ENCODE measurements around the gene MRGPRF. TPM values are rescaled to one million over a fixed set of nuclear protein-coding genes. Genes with fewer than 3 reads are reported as not detected.

The MRGPRF gene
- total RNA-seq, 3 donors from 2014 or later = 5.9 to 21.3 (median 12.9) TPM

- Histone ChIP-seq H3K27ac (no peak overlapping the region), H3K9me3 (no peaks in the 10 kb centered on the region), H3K4me1 (no peaks in the 10 kb centered on the region), H3K4me3 (no peak overlapping the region), H3K36me3 (no peaks in the 10 kb centered on the region), H3K27me3 (no peaks in the 10 kb centered on the region)
- TF ChIP-seq POLR2A (IDR thresholded peaks at IDR 0.05) (no peak), CTCF (IDR thresholded peaks at IDR 0.05) (no peak), POLR2AphosphoS5 (IDR thresholded peaks at IDR 0.05) (no peak)
- intact Hi-C loops (cut with DNase I; ENCODE audit: low total_unique reads) = no loop called here
- DNase-seq (ENCODE audit: low spot score in 2 of 2) = no peak
These were observed 46.9 kb upstream of the MRGPRF start for GRCh38 chr11:69059985-69060384.

GRCh38 chr11:69059429-69059828 lies 46.4 kb upstream of the MRGPRF start:
- H3K27me3 ChIP-seq = no peaks in the 10 kb centered on the region
- H3K9me3 ChIP-seq = no peaks in the 10 kb centered on the region
- TF ChIP-seq POLR2AphosphoS5 (IDR thresholded peaks at IDR 0.05) (no peak), CTCF (IDR thresholded peaks at IDR 0.05) (no peak), POLR2A (IDR thresholded peaks at IDR 0.05) (no peak)
- H3K36me3 ChIP-seq = no peaks in the 10 kb centered on the region
- H3K4me3 ChIP-seq = no peak overlapping the region
- intact Hi-C loops (cut with DNase I; ENCODE audit: low total_unique reads) = no loop called here
- H3K4me1 ChIP-seq = no peaks in the 10 kb centered on the region
- H3K27ac ChIP-seq = no peak overlapping the region
- DNase-seq (ENCODE audit: low spot score in 2 of 2) = no peak

- H3K27ac ChIP-seq = no peak overlapping the region
- intact Hi-C loops (cut with DNase I; ENCODE audit: low total_unique reads) = no loop called here
- no peaks in the 10 kb centered on the region for H3K4me1 ChIP-seq
- TF ChIP-seq POLR2AphosphoS5 (IDR thresholded peaks at IDR 0.05) = no peak
- no peak for TF ChIP-seq POLR2A (IDR thresholded peaks at IDR 0.05)
- no peak for TF ChIP-seq CTCF (IDR thresholded peaks at IDR 0.05)
- no peak for DNase-seq (ENCODE audit: low spot score in 2 of 2)
- H3K36me3 ChIP-seq = no peaks in the 10 kb centered on the region
- no peaks in the 10 kb centered on the region for H3K27me3 ChIP-seq
- no peaks in the 10 kb centered on the region for H3K9me3 ChIP-seq
- H3K4me3 ChIP-seq = no peak overlapping the region
These were observed 45.6 kb upstream of the MRGPRF start for GRCh38 chr11:69058511-69059270.

- H3K4me3 ChIP-seq = no peak overlapping the region
- H3K27me3 ChIP-seq = no peaks in the 10 kb centered on the region
- TF ChIP-seq POLR2AphosphoS5 (IDR thresholded peaks at IDR 0.05) = no peak
- no peak for TF ChIP-seq POLR2A (IDR thresholded peaks at IDR 0.05)
- no peak for TF ChIP-seq CTCF (IDR thresholded peaks at IDR 0.05)
- intact Hi-C loops (cut with DNase I; ENCODE audit: low total_unique reads) = no loop called here
- no peaks in the 10 kb centered on the region for H3K4me1 ChIP-seq
- no peaks in the 10 kb centered on the region for H3K36me3 ChIP-seq
- DNase-seq (ENCODE audit: low spot score in 2 of 2) = no peak
- H3K9me3 ChIP-seq = no peaks in the 10 kb centered on the region
- H3K27ac ChIP-seq = no peak overlapping the region
These were observed 44.8 kb upstream of the MRGPRF start for GRCh38 chr11:69057801-69058200.

- H3K4me3 ChIP-seq = no peak overlapping the region
- H3K4me1 ChIP-seq = no peaks in the 10 kb centered on the region
- no peak overlapping the region for H3K27ac ChIP-seq
- intact Hi-C loops (cut with DNase I; ENCODE audit: low total_unique reads) = no loop called here
- H3K9me3 ChIP-seq = no peaks in the 10 kb centered on the region
- TF ChIP-seq POLR2AphosphoS5 (IDR thresholded peaks at IDR 0.05) (no peak), CTCF (IDR thresholded peaks at IDR 0.05) (no peak), POLR2A (IDR thresholded peaks at IDR 0.05) (no peak)
- H3K36me3 ChIP-seq = no peaks in the 10 kb centered on the region
- no peaks in the 10 kb centered on the region for H3K27me3 ChIP-seq
- no peak for DNase-seq (ENCODE audit: low spot score in 2 of 2)
These were observed 44.2 kb upstream of the MRGPRF start for GRCh38 chr11:69057236-69057635.

Measured in breast epithelium (tissue), 4 donors.